ENCODE data around the gene MYO18B.
A peak's percentile ranks its signal among the peaks of the same experiment; 100 is the strongest.
"Not testable (repeated sequence)": the region's sequence is repeated elsewhere in the genome, so short reads cannot be mapped to it uniquely, and the experiment has no call there.

Gene MYO18B

GRCh38 chr22:25959818-25960774 lies 218.1 kb downstream of the MYO18B start:
- DNase-seq, result no peak

GRCh38 chr22:25961699-25962098 lies 219.7 kb downstream of the MYO18B start:
- no peak for DNase-seq

GRCh38 chr22:25962711-25963110 lies 220.7 kb downstream of the MYO18B start:
- DNase-seq, result no peak

- no peak for DNase-seq
These were observed 223.2 kb downstream of the MYO18B start for GRCh38 chr22:25964961-25965730.

- no peak for DNase-seq
These were observed 224.5 kb downstream of the MYO18B start for GRCh38 chr22:25966448-25966913.

GRCh38 chr22:25969286-25969685 lies 227.3 kb downstream of the MYO18B start:
- DNase-seq, result no peak

- no peak for DNase-seq
These were observed 227.9 kb downstream of the MYO18B start for GRCh38 chr22:25969901-25970300.

GRCh38 chr22:25970374-25970911 lies 228.5 kb downstream of the MYO18B start:
- DNase-seq, result peak; percentile 86

- no peak for DNase-seq
These were observed 229.2 kb downstream of the MYO18B start for GRCh38 chr22:25970999-25971811.

- no peak for DNase-seq
These were observed 230.4 kb downstream of the MYO18B start for GRCh38 chr22:25972397-25972796.

GRCh38 chr22:25976356-25976755 lies 234.4 kb downstream of the MYO18B start:
- no peak for DNase-seq

- DNase-seq, result no peak
These were observed 238.0 kb downstream of the MYO18B start for GRCh38 chr22:25979968-25980367.

- DNase-seq, result not testable (repeated sequence)
These were observed 242.9 kb downstream of the MYO18B start for GRCh38 chr22:25984911-25985310.

- no peak for DNase-seq
These were observed 246.0 kb downstream of the MYO18B start for GRCh38 chr22:25987948-25988347.

- DNase-seq, result no peak
These were observed 249.0 kb downstream of the MYO18B start for GRCh38 chr22:25990940-25991339.

GRCh38 chr22:25992331-25992730 lies 250.3 kb downstream of the MYO18B start:
- DNase-seq, result no peak

GRCh38 chr22:25996669-25997068 lies 254.7 kb downstream of the MYO18B start:
- no peak for DNase-seq

- DNase-seq, result no peak
These were observed 256.1 kb downstream of the MYO18B start for GRCh38 chr22:25997886-25998775.

- no peak for DNase-seq
These were observed 260.5 kb downstream of the MYO18B start for GRCh38 chr22:26002456-26002855.

- DNase-seq, result no peak
These were observed 262.5 kb downstream of the MYO18B start for GRCh38 chr22:26004477-26004876.

GRCh38 chr22:26008587-26008986 lies 266.6 kb downstream of the MYO18B start:
- DNase-seq, result no peak

Measured in NCI-H1105 treated with DMSO at 0.1 percent for 48 hours (cell line).